SW480 (cell line): ENCODE results near the gene PLCL1.
A peak's percentile ranks its signal among the peaks of the same experiment; 100 is the strongest.
"Not testable (repeated sequence)": the region's sequence is repeated elsewhere in the genome, so short reads cannot be mapped to it uniquely, and the experiment has no call there.

Source experiments
- DNase-seq: peaks from one replicate; pipeline ENCODE4 v3.0.0-alpha.2; 2016; ENCODE audit warnings: low spot score

The PLCL1 gene

GRCh38 chr2:198000417-198000816 is 196.0 kb downstream of the PLCL1 start:
- no peak for DNase-seq

GRCh38 chr2:198004173-198004572 is 199.8 kb downstream of the PLCL1 start:
- no peak for DNase-seq

- DNase-seq, result no peak
Measured at GRCh38 chr2:198004921-198005829, 200.8 kb downstream of the PLCL1 start.

GRCh38 chr2:198006733-198007132 is 202.3 kb downstream of the PLCL1 start:
- DNase-seq, result no peak

- no peak for DNase-seq
Measured at GRCh38 chr2:198008230-198008629, 203.8 kb downstream of the PLCL1 start.

- no peak for DNase-seq
Measured at GRCh38 chr2:198012025-198012424, 207.6 kb downstream of the PLCL1 start.

GRCh38 chr2:198016243-198016642 is 211.8 kb downstream of the PLCL1 start:
- no peak for DNase-seq

GRCh38 chr2:198017068-198017467 is 212.7 kb downstream of the PLCL1 start:
- no peak for DNase-seq

- no peak for DNase-seq
Measured at GRCh38 chr2:198028955-198029354, 224.6 kb downstream of the PLCL1 start.

GRCh38 chr2:198029576-198029975 is 225.2 kb downstream of the PLCL1 start:
- DNase-seq, result not testable (repeated sequence)

GRCh38 chr2:198033626-198034025 is 229.2 kb downstream of the PLCL1 start:
- no peak for DNase-seq

GRCh38 chr2:198036029-198036879 is 231.9 kb downstream of the PLCL1 start:
- no peak for DNase-seq

GRCh38 chr2:198040835-198041234 is 236.4 kb downstream of the PLCL1 start:
- DNase-seq, result no peak

GRCh38 chr2:198042189-198042588 is 237.8 kb downstream of the PLCL1 start:
- no peak for DNase-seq

- no peak for DNase-seq
Measured at GRCh38 chr2:198044777-198045176, 240.4 kb downstream of the PLCL1 start.

GRCh38 chr2:198045227-198045626 is 240.8 kb downstream of the PLCL1 start:
- DNase-seq, result no peak

- DNase-seq, result no peak
Measured at GRCh38 chr2:198052741-198053140, 248.3 kb downstream of the PLCL1 start.

- DNase-seq, result no peak
Measured at GRCh38 chr2:198053148-198053547, 248.8 kb downstream of the PLCL1 start.

GRCh38 chr2:198053776-198054175 is 249.4 kb downstream of the PLCL1 start:
- DNase-seq, result no peak

GRCh38 chr2:198054299-198054698 is 249.9 kb downstream of the PLCL1 start:
- DNase-seq, result peak; percentile 18

- no peak for DNase-seq
Measured at GRCh38 chr2:198055716-198056115, 251.3 kb downstream of the PLCL1 start.

- no peak for DNase-seq
Measured at GRCh38 chr2:198056836-198057235, 252.4 kb downstream of the PLCL1 start.

- DNase-seq, result no peak
Measured at GRCh38 chr2:198059800-198060199, 255.4 kb downstream of the PLCL1 start.
